IMR-90 (cell line): ENCODE measurements around the gene CLDN7. TPM values are rescaled to one million over a fixed set of nuclear protein-coding genes. Genes with fewer than 3 reads are reported as not detected.

ENCODE experiments used
- ATAC-seq: fragments of 200-7000 bp; cut with Tn5 transposase; 2 replicates; pipeline ENCODE4 v1.9.1; 2020; ENCODE audit warnings: low read depth, mild to moderate bottlenecking, moderate library complexity
- BruUV-seq: library from RNA; stranded (reverse); fragments of 400-500 nt; replicated peaks from 2 replicates; lab custom pipeline; 2021; lab: Mats Ljungman, UMichigan
- CTCF ChIA-PET: fragments of 300-600 bp; formaldehyde crosslinking; extraction: SDS; loops from one replicate; lab custom pipeline; 2021; ENCODE audit warnings: antibody characterized with exemption; lab: Yijun Ruan, JAX
- POLR2A ChIA-PET: fragments of 300-600 bp; sonication (Branson Sonifier 250); formaldehyde crosslinking; loops from one replicate; lab custom pipeline; 2022; ENCODE audit warnings: antibody characterized with exemption; ENCODE audit not compliant: unreplicated experiment; lab: Charles Lee
- DNase-seq: peaks from one replicate; pipeline ENCODE4 v3.0.0; 2013
- H2AFZ ChIP-seq: replicated peaks from 2 replicates; pipeline ENCODE3; 2013; ENCODE audit warnings: low read length, mild to moderate bottlenecking; ENCODE audit not compliant: poor library complexity
- H2AK5ac ChIP-seq: 2 replicates; pipeline ENCODE4 v1.6.1; 2013; ENCODE audit warnings: low read depth, low read length, inconsistent platforms
- H2AK9ac ChIP-seq: replicated peaks from 2 replicates; pipeline ENCODE3; 2013; ENCODE audit warnings: mild to moderate bottlenecking, low read depth, low read length, moderate library complexity; ENCODE audit not compliant: poor library complexity
- H2BK120ac ChIP-seq: 2 replicates; pipeline ENCODE4 v1.6.1; 2013; ENCODE audit warnings: low read depth, low read length, inconsistent platforms
- H2BK15ac ChIP-seq: 3 replicates; pipeline ENCODE4 v1.6.1; 2013; ENCODE audit warnings: low read depth, low read length, inconsistent platforms
- H2BK20ac ChIP-seq: 2 replicates; pipeline ENCODE4 v1.6.1; 2013; ENCODE audit warnings: low read depth, mild to moderate bottlenecking, inconsistent platforms, low read length, moderate library complexity
- H2BK5ac ChIP-seq: 2 replicates; pipeline ENCODE4 v1.6.1; 2013; ENCODE audit warnings: mild to moderate bottlenecking, low read depth, low read length, inconsistent platforms; ENCODE audit not compliant: poor library complexity, severe bottlenecking
- H3K14ac ChIP-seq: replicated peaks from 2 replicates; pipeline ENCODE4 v1.6.1; 2013; ENCODE audit warnings: low read depth, low read length, inconsistent platforms
- H3K18ac ChIP-seq: 2 replicates; pipeline ENCODE4 v1.6.1; 2013; ENCODE audit warnings: low read depth, low read length, control low read depth
- H3K23ac ChIP-seq: 2 replicates; pipeline ENCODE4 v1.6.1; 2013; ENCODE audit warnings: low read depth, low read length, inconsistent platforms
- H3K27ac ChIP-seq: 2 replicates; pipeline ENCODE4 v1.5.1; 2013; ENCODE audit warnings: mild to moderate bottlenecking, control low read depth, low read length; ENCODE audit not compliant: insufficient read depth
- H3K27me3 ChIP-seq: 2 replicates; pipeline ENCODE4 v1.6.1; 2013; ENCODE audit warnings: low read length; ENCODE audit not compliant: control insufficient read depth, insufficient read depth
- H3K36me3 ChIP-seq: 2 replicates; pipeline ENCODE4 v1.6.1; 2013; ENCODE audit warnings: low read length, mixed read lengths; ENCODE audit not compliant: control insufficient read depth, insufficient read depth
- H3K4ac ChIP-seq: 2 replicates; pipeline ENCODE4 v1.6.1; 2013; ENCODE audit warnings: low read depth, low read length, inconsistent platforms
- H3K4me1 ChIP-seq: 2 replicates; pipeline ENCODE4 v1.6.1; 2013; ENCODE audit warnings: low read length, mixed read lengths; ENCODE audit not compliant: control insufficient read depth, insufficient read depth
- H3K4me2 ChIP-seq: 2 replicates; pipeline ENCODE4 v1.6.1; 2013; ENCODE audit warnings: low read depth, mild to moderate bottlenecking, control low read depth, low read length, moderate library complexity
- H3K4me3 ChIP-seq: 2 replicates; pipeline ENCODE4 v1.5.1; 2013; ENCODE audit warnings: low read depth, mild to moderate bottlenecking, control low read depth, low read length, moderate library complexity; ENCODE audit not compliant: insufficient read depth
- H3K56ac ChIP-seq: 2 replicates; pipeline ENCODE4 v1.6.1; 2013; ENCODE audit warnings: low read length, inconsistent platforms; ENCODE audit not compliant: insufficient read depth; ENCODE audit errors: extremely low read depth
- H3K79me1 ChIP-seq, 2 experiments: 2 replicates each; pipeline ENCODE4 v1.6.1; 2013; ENCODE audit warnings: low read length in 2 of 2, inconsistent platforms in 1 of 2, low read depth in 1 of 2
- H3K9ac ChIP-seq: 2 replicates; pipeline ENCODE4 v1.6.1; 2013; ENCODE audit warnings: low read depth, low read length, control low read depth
- H3K9me1 ChIP-seq: 2 replicates; pipeline ENCODE4 v1.6.1; 2013; ENCODE audit warnings: low read length, inconsistent platforms; ENCODE audit not compliant: insufficient read depth
- H3K9me3 ChIP-seq: 2 replicates; pipeline ENCODE4 v1.6.1; 2013; ENCODE audit warnings: low read length; ENCODE audit not compliant: control insufficient read depth, insufficient read depth
- H4K20me1 ChIP-seq: 2 replicates; pipeline ENCODE4 v1.6.1; 2013; ENCODE audit warnings: low read length, inconsistent platforms; ENCODE audit not compliant: insufficient read depth
- H4K5ac ChIP-seq: 2 replicates; pipeline ENCODE4 v1.6.1; 2013; ENCODE audit warnings: mild to moderate bottlenecking, low read depth, low read length, control low read depth
- H4K8ac ChIP-seq, 2 experiments: 2 replicates each; pipeline ENCODE4 v1.6.1; 2013; ENCODE audit warnings: low read depth in 2 of 2, low read length in 2 of 2, control low read depth in 1 of 2, inconsistent platforms in 1 of 2
- H4K91ac ChIP-seq: 2 replicates; pipeline ENCODE4 v1.6.1; 2013; ENCODE audit warnings: low read depth, low read length, inconsistent platforms; ENCODE audit not compliant: insufficient read depth
- BHLHE40 ChIP-seq: fragments of 150-350 bp; IDR thresholded peaks from 2 replicates; pipeline ENCODE4 v1.6.1; 2016; ENCODE audit warnings: mild to moderate bottlenecking, low read depth, low read length
- CEBPB ChIP-seq: IDR thresholded peaks from 2 replicates; pipeline ENCODE4 v1.6.1; 2012; ENCODE audit warnings: low read depth, low read length, improper control_type of control experiment
- CHD1 ChIP-seq: IDR thresholded peaks from 2 replicates; pipeline ENCODE4 v1.6.1; 2012; ENCODE audit warnings: low read depth, low read length, improper control_type of control experiment
- CTCF ChIP-seq: conservative IDR thresholded peaks from 2 replicates; pipeline ENCODE4 v1.5.1; 2012; ENCODE audit warnings: mild to moderate bottlenecking, low read depth, low read length, improper control_type of control experiment
- MAZ ChIP-seq: IDR thresholded peaks from 2 replicates; pipeline ENCODE4 v1.6.1; 2012; ENCODE audit warnings: low read depth, mild to moderate bottlenecking, low read length, improper control_type of control experiment, moderate library complexity, borderline replicate concordance
- MXI1 ChIP-seq: IDR thresholded peaks from 2 replicates; pipeline ENCODE4 v1.6.1; 2012; ENCODE audit warnings: low read depth, mild to moderate bottlenecking, low read length, moderate library complexity, borderline replicate concordance
- NFE2L2 ChIP-seq: fragments of 150-350 bp; IDR thresholded peaks from 2 replicates; pipeline ENCODE4 v1.6.1; 2016; ENCODE audit warnings: low read depth, mild to moderate bottlenecking, low read length
- RCOR1 ChIP-seq: IDR thresholded peaks from 2 replicates; pipeline ENCODE4 v1.6.1; 2012; ENCODE audit warnings: mild to moderate bottlenecking, low read length, improper control_type of control experiment; ENCODE audit not compliant: insufficient replicate concordance
- RFX5 ChIP-seq: IDR thresholded peaks from 2 replicates; pipeline ENCODE4 v1.8.0; 2012; ENCODE audit warnings: low read depth, mild to moderate bottlenecking, low read length, moderate library complexity
- USF2 ChIP-seq: fragments of 150-350 bp; IDR thresholded peaks from 2 replicates; pipeline ENCODE4 v1.6.1; 2017; ENCODE audit warnings: mild to moderate bottlenecking, antibody characterized with exemption, low read length, low read depth
- WGBS, 2 experiments: methylation state at CpG; one replicate each; pipeline versions ENCODE4 v1.1.5 to v1.1.7; 2013; ENCODE audit warnings: missing lambda C conversion rate in 2 of 2; ENCODE audit not compliant: insufficient read length in 1 of 2; ENCODE audit errors: extremely low coverage in 2 of 2; 5-methylcytosine and 5-hydroxymethylcytosine counted together
- dilution Hi-C: fragments of 300-500 bp; cut with HindIII; formaldehyde crosslinking; loops from one replicate; pipeline ENCODE4 v1.14.3; 2018; ENCODE audit warnings: low sequenced_read_pairs; ENCODE audit not compliant: unreplicated experiment
- in situ Hi-C: fragments of 300-500 bp; cut with MboI; formaldehyde crosslinking; loops from 3 replicates; pipeline ENCODE4 v1.14.3; 2019; ENCODE audit warnings: low sequenced_read_pairs, inconsistent platforms, mixed read lengths
- intact Hi-C: fragments of 100-400 bp; cut with micrococcal nuclease; formaldehyde crosslinking; loops from 2 replicates; pipeline ENCODE4 v1.10.0; 2022
- polyA plus RNA-seq, 3 experiments: library from polyadenylated mRNA; depleted of rRNA; stranded (reverse); fragments of >200 nt; gene quantifications; 2 replicates each; pipeline ENCODE4 v1.2.3, GENCODE V29; 2012; ENCODE audit warnings: low replicate concordance in 1 of 3
- total RNA-seq: library from RNA; depleted of rRNA; stranded (reverse); fragments of >200 nt; gene quantifications from 2 replicates; pipeline ENCODE4 v1.2.3, GENCODE V29; 2012

The CLDN7 gene
- total and polyA plus RNA-seq, 2 of the 4 experiments (the other 2 are of a cell fraction), result 1.4 TPM

GRCh38 chr17:7290685-7291084, 28.4 kb upstream of the CLDN7 start:
- Histone ChIP-seq H3K9ac (no peak overlapping the region), H3K4me1 (peaks cover 3% of the 10 kb centered on the region), H3K27me3 (peaks cover 81% of the 10 kb centered on the region), H3K36me3 (no peaks in the 10 kb centered on the region), H2BK5ac (no peak overlapping the region), H3K27ac (no peak overlapping the region), H3K18ac (no peak overlapping the region), H2AK9ac (no peak overlapping the region), H2BK120ac (no peak overlapping the region), H2AK5ac (no peak overlapping the region), H4K8ac (no peak overlapping the region), H3K4ac (no peak overlapping the region), H3K4me3 (no peak overlapping the region), H4K91ac (no peak overlapping the region), H3K4me2 (no peak overlapping the region), H4K20me1 (0 out of 2 replicates have a peak, but pooled peaks cover 3% of the 10 kb centered on the region), H3K9me3 (no peaks in the 10 kb centered on the region; the same call in 1 of the 2 replicates), H3K79me1 (no peaks in the 10 kb centered on the region), H3K14ac (no peak overlapping the region), H3K9me1 (no peaks in the 10 kb centered on the region; the same call in 1 of the 2 replicates), H2BK20ac (no peak overlapping the region), H3K23ac (no peak overlapping the region), H4K5ac (no peak overlapping the region), H2BK15ac (no peak overlapping the region), H3K56ac (no peak overlapping the region), H2AFZ (no peak overlapping the region)
- intact Hi-C loops, result no loop called here
- ATAC-seq, result no peak
- TF ChIP-seq RCOR1 (no peak), NFE2L2 (no peak), USF2 (no peak), MAZ (no peak), CEBPB (no peak), CHD1 (no peak), MXI1 (no peak), BHLHE40 (no peak), CTCF (no peak), RFX5 (no peak)
- in situ Hi-C loops, result no loop called here
- DNase-seq, result no peak
- dilution Hi-C loops, result no loop called here
- no TSS peak for BruUV-seq
- 40% methylated on average over 2 of the region's 11 CpGs; no CpG with 5 or more reads in 1 of the 2 experiments for WGBS, 2 experiments
- CTCF ChIA-PET, result no interaction called here
- POLR2A ChIA-PET, result no interaction called here
